Activated CD4-positive, alpha-beta T cell treated with anti-CD3 and anti-CD28 coated beads, Interleukin-10, Interleukin-2, amounts not matched to agents 100 ng/mL and 50 ng/mL, durations not matched to agents 16 hours and 8 hours (primary cell): ENCODE results near the gene FGD5.
A peak's percentile ranks its signal among the peaks of the same experiment; 100 is the strongest.
"Not testable (repeated sequence)": the region's sequence is repeated elsewhere in the genome, so short reads cannot be mapped to it uniquely, and the experiment has no call there.

ENCODE experiments used
- DNase-seq: peaks from one replicate; pipeline ENCODE4 v3.0.0-alpha.2; 2020

The FGD5 gene

GRCh38 chr3:14880447-14881106 is 61.8 kb downstream of the FGD5 start:
- no peak for DNase-seq

GRCh38 chr3:14883226-14883625 is 64.5 kb downstream of the FGD5 start:
- DNase-seq: no peak

- peak; percentile 37 for DNase-seq
Observed at GRCh38 chr3:14884665-14885064, 65.9 kb downstream of the FGD5 start.

GRCh38 chr3:14885307-14885706 is 66.5 kb downstream of the FGD5 start:
- peak; percentile 48 for DNase-seq

GRCh38 chr3:14886101-14886500 is 67.3 kb downstream of the FGD5 start:
- DNase-seq: no peak

- DNase-seq: no peak
Observed at GRCh38 chr3:14889205-14889604, 70.4 kb downstream of the FGD5 start.

GRCh38 chr3:14889943-14890342 is 71.2 kb downstream of the FGD5 start:
- no peak for DNase-seq

- peak; percentile 65 for DNase-seq
Observed at GRCh38 chr3:14890476-14890875, 71.7 kb downstream of the FGD5 start.

- DNase-seq: no peak
Observed at GRCh38 chr3:14891135-14892132, 72.7 kb downstream of the FGD5 start.

- DNase-seq: no peak
Observed at GRCh38 chr3:14892226-14892625, 73.5 kb downstream of the FGD5 start.

- no peak for DNase-seq
Observed at GRCh38 chr3:14894085-14894484, 75.3 kb downstream of the FGD5 start.

- DNase-seq: no peak
Observed at GRCh38 chr3:14897266-14897665, 78.5 kb downstream of the FGD5 start.

GRCh38 chr3:14898929-14899328 is 80.2 kb downstream of the FGD5 start:
- DNase-seq: no peak

GRCh38 chr3:14899993-14900618 is 81.3 kb downstream of the FGD5 start:
- DNase-seq: no peak

- DNase-seq: no peak
Observed at GRCh38 chr3:14900881-14901873, 82.4 kb downstream of the FGD5 start.

- DNase-seq: no peak
Observed at GRCh38 chr3:14902719-14903118, 84.0 kb downstream of the FGD5 start.

- not testable (repeated sequence) for DNase-seq
Observed at GRCh38 chr3:14903501-14903900, 84.7 kb downstream of the FGD5 start.

GRCh38 chr3:14905055-14905657 is 86.4 kb downstream of the FGD5 start:
- no peak for DNase-seq

GRCh38 chr3:14906355-14906971 is 87.7 kb downstream of the FGD5 start:
- no peak for DNase-seq

- no peak for DNase-seq
Observed at GRCh38 chr3:14907043-14907966, 88.5 kb downstream of the FGD5 start.
